ENCODE data around the gene TBKBP1.

DNA sequence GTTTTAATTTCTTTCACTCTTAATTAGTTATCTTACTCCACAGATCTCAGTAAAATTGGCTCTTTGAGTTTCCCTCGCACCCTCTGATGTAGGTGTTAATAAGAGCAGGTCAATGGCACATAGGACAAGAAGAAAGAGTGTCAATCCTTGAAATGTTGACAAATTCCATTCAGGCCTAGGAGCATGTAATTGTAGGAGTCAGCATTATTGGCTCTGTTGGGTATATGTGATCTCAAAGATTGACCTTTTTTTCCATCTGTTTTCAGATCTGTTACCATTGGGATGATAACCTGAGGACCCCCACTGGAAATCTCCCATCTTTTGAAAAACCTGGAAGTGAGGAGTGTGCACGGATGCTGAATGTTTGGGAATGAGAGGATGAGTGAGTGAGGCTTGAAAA is 11.8 kb upstream of the TBKBP1 start:
- TF ChIP-seq CTCF (IDR thresholded peaks at IDR 0.05) (no peak), POLR2A (IDR thresholded peaks at IDR 0.05) (no peak)

All from thyroid gland (tissue), 4 donors.